Hepatocyte (in vitro differentiated cells): Measurements from ENCODE around the gene HHAT.

Experiments
- EZH2 ChIP-seq: fragments of 200-600 bp; sonication (generic); IDR thresholded peaks from 2 replicates; pipeline ENCODE4 v1.6.1; 2016; ENCODE audit warnings: antibody characterized with exemption, mild to moderate bottlenecking, borderline replicate concordance
- TF ChIP-seq, protein P1 (sequence below): fragments of 200-600 bp; sonication (generic); IDR thresholded peaks from 2 replicates; pipeline ENCODE4 v1.5.1; 2016; ENCODE audit warnings: antibody characterized with exemption, mild to moderate bottlenecking; ENCODE audit not compliant: poor library complexity

- TF ChIP-seq, protein P1, sequence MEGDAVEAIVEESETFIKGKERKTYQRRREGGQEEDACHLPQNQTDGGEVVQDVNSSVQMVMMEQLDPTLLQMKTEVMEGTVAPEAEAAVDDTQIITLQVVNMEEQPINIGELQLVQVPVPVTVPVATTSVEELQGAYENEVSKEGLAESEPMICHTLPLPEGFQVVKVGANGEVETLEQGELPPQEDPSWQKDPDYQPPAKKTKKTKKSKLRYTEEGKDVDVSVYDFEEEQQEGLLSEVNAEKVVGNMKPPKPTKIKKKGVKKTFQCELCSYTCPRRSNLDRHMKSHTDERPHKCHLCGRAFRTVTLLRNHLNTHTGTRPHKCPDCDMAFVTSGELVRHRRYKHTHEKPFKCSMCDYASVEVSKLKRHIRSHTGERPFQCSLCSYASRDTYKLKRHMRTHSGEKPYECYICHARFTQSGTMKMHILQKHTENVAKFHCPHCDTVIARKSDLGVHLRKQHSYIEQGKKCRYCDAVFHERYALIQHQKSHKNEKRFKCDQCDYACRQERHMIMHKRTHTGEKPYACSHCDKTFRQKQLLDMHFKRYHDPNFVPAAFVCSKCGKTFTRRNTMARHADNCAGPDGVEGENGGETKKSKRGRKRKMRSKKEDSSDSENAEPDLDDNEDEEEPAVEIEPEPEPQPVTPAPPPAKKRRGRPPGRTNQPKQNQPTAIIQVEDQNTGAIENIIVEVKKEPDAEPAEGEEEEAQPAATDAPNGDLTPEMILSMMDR: no peak
- no peak for TF ChIP-seq EZH2
Measured at GRCh38 chr1:210641582-210641981, 312.9 kb downstream of the HHAT start.
